Activated CD4-positive, alpha-beta T cell treated with anti-CD3 and anti-CD28 coated beads for 24 hours (primary cell): ENCODE data around the gene ZSWIM1.
"Not testable (repeated sequence)": the region's sequence is repeated elsewhere in the genome, so short reads cannot be mapped to it uniquely, and the experiment has no call there.

Experiments used
- DNase-seq, 2 donors: peaks; one replicate each; pipeline ENCODE4 v3.0.0-alpha.2; 2020; ENCODE audit warnings: low read depth in 2 of 2

ZSWIM1 gene

GRCh38 chr20:45857114-45857881 is 23.7 kb upstream of the ZSWIM1 start, which contains the start of the genes ACOT8 and ZSWIM3:
Gene ACOT8 (minus strand): TSS chr20:45857392. CDS start chr20:45857315, 77 bp downstream.
Gene ZSWIM3 (plus strand): TSS chr20:45857614. CDS start chr20:45857826, 212 bp downstream.
- DNase-seq: peak; percentile 78 to 97

- peak in 1 of 2 donors; percentile 24 for DNase-seq
These were observed 23.2 kb upstream of the ZSWIM1 start for GRCh38 chr20:45857882-45858216.

- no peak for DNase-seq
These were observed 21.1 kb upstream of the ZSWIM1 start for GRCh38 chr20:45859916-45860315.

GRCh38 chr20:45860560-45861220 is 20.3 kb upstream of the ZSWIM1 start:
- no peak for DNase-seq

GRCh38 chr20:45861221-45862075 is 19.6 kb upstream of the ZSWIM1 start:
- DNase-seq: no peak

- DNase-seq: no peak
These were observed 17.2 kb upstream of the ZSWIM1 start for GRCh38 chr20:45863543-45864470.

GRCh38 chr20:45866454-45866853 is 14.6 kb upstream of the ZSWIM1 start:
- no peak for DNase-seq

GRCh38 chr20:45867136-45867818 is 13.8 kb upstream of the ZSWIM1 start:
- no peak for DNase-seq

- no peak for DNase-seq
These were observed 13.2 kb upstream of the ZSWIM1 start for GRCh38 chr20:45867819-45868176.

GRCh38 chr20:45872626-45873025 is 8.4 kb upstream of the ZSWIM1 start:
- DNase-seq: no peak

GRCh38 chr20:45873409-45874103 is 7.5 kb upstream of the ZSWIM1 start:
- DNase-seq: no peak

GRCh38 chr20:45874104-45874481 is 6.9 kb upstream of the ZSWIM1 start:
- not testable (repeated sequence) for DNase-seq

- no peak for DNase-seq
These were observed 6.5 kb upstream of the ZSWIM1 start for GRCh38 chr20:45874576-45874975.

- DNase-seq: no peak
These were observed 2.8 kb upstream of the ZSWIM1 start for GRCh38 chr20:45878076-45878761.

GRCh38 chr20:45882469-45883099 is 1.6 kb downstream of the ZSWIM1 start:
- no peak for DNase-seq

- DNase-seq: no peak
These were observed 2.1 kb downstream of the ZSWIM1 start for GRCh38 chr20:45883100-45883469.

GRCh38 chr20:45886590-45887345 is 5.7 kb downstream of the ZSWIM1 start:
- DNase-seq: no peak

- no peak for DNase-seq
These were observed 6.3 kb downstream of the ZSWIM1 start, which contains the start of gene SPATA25 for GRCh38 chr20:45887346-45887715. Gene SPATA25 (minus strand): TSS chr20:45887622. CDS start chr20:45887590, 32 bp downstream.
